ES-I3 (cell line): ENCODE measurements around the gene CDH15.

Source experiments
- H3K36me3 ChIP-seq: 2 replicates; pipeline ENCODE4 v1.6.1; 2013; ENCODE audit warnings: mild to moderate bottlenecking, low read length, control low read depth, moderate library complexity; ENCODE audit not compliant: insufficient read depth
- H3K4me1 ChIP-seq: 2 replicates; pipeline ENCODE4 v1.6.1; 2013; ENCODE audit warnings: mild to moderate bottlenecking, control low read depth, low read length; ENCODE audit not compliant: insufficient read depth
- H3K9ac ChIP-seq: 2 replicates; pipeline ENCODE4 v1.6.1; 2013; ENCODE audit warnings: low read depth, mild to moderate bottlenecking, low read length, moderate library complexity
- H3K9me3 ChIP-seq: 2 replicates; pipeline ENCODE4 v1.6.1; 2013; ENCODE audit warnings: mild to moderate bottlenecking, low read length, moderate library complexity; ENCODE audit not compliant: control insufficient read depth, insufficient read depth

The CDH15 gene

GRCh38 chr16:89198417-89199240, 27.1 kb downstream of the CDH15 start:
- no peak overlapping the region for H3K9ac ChIP-seq
- H3K36me3 ChIP-seq: no peaks in the 10 kb centered on the region
- no peaks in the 10 kb centered on the region for H3K9me3 ChIP-seq
- no peaks in the 10 kb centered on the region; the same call in 1 of the 2 replicates for H3K4me1 ChIP-seq

DNA sequence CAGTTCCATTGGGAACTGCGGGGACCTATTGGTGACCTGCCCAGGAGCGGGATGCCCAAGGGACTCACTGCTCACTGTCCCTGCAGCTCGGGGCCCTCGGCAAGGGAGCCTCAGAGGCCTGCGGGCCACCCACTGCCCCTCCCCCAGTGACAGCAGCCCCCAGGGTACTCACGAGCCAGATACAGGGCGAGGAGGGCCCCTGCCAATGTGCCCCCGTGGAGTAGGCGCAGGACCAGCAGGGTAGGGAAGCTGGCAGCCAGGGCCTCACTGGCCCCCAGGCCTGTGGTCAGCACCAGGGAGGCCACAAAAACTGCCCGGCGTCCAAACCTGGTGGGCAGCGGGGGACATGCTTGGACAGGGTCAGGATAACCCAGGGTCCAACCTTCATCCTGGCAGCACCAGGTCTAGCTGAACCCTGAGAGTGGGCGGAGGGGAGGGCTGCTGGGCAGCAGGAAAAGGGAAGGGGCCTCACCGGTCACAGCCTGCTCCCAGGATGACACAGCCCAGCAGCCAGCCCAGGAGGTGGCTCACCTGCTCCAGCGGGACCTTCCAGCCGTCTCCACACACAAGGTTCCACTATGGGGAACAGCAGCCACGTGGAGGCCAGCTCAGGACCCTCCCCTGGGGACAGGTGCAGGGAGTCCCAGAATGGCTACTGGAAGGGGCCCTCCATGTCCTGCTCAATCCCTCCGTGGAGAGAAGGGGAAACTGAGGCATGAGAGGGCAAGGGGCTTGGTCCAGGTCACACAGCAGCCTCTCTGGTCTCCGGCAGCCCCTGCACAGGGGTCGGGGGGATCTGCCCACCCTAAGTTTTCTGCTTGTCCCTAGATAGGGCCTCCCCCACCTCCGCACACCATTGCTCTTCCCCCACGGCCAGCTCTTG, 27.9 kb downstream of the CDH15 start:
- H3K36me3 ChIP-seq: no peaks in the 10 kb centered on the region
- H3K4me1 ChIP-seq: no peaks in the 10 kb centered on the region; the same call in 1 of the 2 replicates
- no peaks in the 10 kb centered on the region for H3K9me3 ChIP-seq
- peak overlapping the region; percentile 49; the same call in 1 of the 2 replicates for H3K9ac ChIP-seq

DNA sequence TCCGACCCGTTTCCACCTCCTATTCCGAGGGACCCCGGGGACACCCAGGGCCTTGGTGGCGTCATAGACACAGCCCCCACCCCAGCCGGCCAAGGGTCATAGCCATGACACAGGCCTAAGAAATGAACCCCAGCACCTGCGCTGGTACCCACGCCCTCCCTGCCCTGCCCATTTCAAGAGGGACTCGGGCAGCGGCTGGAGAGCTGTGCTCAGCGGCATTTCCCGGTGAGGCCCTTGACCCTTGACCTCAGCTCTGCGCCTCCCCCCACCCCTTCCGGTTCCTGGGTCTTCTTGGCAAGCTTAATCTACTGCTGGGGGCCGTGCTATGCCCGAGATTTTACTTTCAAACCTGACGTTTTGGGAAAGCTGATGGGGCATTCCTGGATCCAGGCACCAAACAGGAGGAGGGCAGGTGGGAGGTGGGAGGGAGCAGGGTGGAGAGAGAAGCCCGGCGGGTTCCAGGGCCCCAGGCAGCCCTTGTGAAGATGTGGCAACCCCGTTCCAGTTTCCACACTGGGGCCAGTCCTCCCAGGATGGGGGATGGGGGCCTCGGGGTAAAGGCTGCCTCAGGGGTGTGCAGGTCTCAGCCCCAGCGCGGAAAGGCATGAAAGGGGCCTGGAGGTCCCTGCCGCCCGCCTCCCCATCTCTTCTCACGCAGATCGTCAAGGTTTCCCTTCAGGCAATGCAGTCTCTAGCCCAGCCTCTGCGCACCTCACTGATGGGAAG, 28.7 kb downstream of the CDH15 start, which contains the start of gene SLC22A31:
Gene SLC22A31, minus strand, starts transcription at position 414 of the 726 bp plus-strand sequence. Its CDS starts 36 bp downstream, at position 378.
- no peaks in the 10 kb centered on the region for H3K9me3 ChIP-seq
- H3K4me1 ChIP-seq: no peaks in the 10 kb centered on the region; the same call in 1 of the 2 replicates
- no peaks in the 10 kb centered on the region for H3K36me3 ChIP-seq
- peak within 1 kb of the TSS; percentile 49 for H3K9ac ChIP-seq

GRCh38 chr16:89200850-89201411, 29.4 kb downstream of the CDH15 start:
- peak overlapping the region; percentile 49 for H3K9ac ChIP-seq
- H3K36me3 ChIP-seq: no peaks in the 10 kb centered on the region
- H3K4me1 ChIP-seq: no peaks in the 10 kb centered on the region; the same call in 1 of the 2 replicates
- no peaks in the 10 kb centered on the region for H3K9me3 ChIP-seq

DNA sequence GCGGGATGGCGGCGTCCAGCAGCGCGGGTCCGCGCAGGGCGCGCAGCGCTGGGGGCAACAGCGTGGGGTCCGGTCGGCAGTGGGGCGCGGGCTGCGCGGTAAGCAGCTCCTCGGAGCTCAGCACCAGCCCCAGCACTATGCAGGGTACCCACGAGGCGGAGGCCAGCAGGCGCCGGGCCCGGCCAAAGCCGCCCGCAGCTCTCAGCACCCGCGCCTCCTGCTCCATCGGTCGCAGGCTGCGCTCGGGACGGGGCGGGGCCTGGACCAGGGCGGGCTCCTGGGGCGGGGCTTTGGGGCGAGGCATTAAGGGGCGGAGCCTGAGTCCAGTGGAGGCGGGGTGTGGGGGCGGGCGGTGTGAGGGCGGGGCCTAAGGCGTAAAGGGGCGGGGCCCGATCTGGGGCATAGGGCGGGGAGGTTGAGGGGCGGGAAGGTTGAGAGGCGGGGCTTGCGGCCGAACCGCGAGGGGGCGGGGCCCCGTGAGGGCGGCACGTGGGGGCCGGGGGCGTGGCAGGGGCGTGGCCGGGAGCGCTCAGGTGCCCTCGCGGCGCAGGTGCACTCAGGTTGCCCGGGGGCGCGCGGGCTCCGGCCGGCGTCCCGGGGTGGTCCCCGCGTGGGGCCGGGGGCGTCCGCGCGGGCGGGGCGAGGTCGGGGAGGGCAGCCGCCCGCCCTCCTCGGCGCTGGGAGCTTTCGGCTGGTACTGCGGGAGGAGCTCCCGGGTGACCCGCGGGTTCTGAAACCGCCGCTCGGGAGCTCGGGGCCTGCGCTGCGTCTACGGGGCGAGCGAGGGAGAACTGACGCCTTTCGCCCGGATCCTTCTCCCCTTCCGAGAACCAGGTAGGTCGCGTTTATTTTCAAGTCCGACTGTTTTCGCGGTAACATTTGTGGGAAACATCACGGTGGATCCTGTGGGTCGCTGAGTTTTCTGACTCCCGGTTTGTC, 30.2 kb downstream of the CDH15 start:
- no peaks in the 10 kb centered on the region for H3K9me3 ChIP-seq
- H3K4me1 ChIP-seq: no peaks in the 10 kb centered on the region; the same call in 1 of the 2 replicates
- H3K36me3 ChIP-seq: no peaks in the 10 kb centered on the region
- H3K9ac ChIP-seq: peak overlapping the region; percentile 49

GRCh38 chr16:89202422-89203215, 31.1 kb downstream of the CDH15 start:
- H3K9me3 ChIP-seq: no peaks in the 10 kb centered on the region
- H3K4me1 ChIP-seq: no peaks in the 10 kb centered on the region; the same call in 1 of the 2 replicates
- peak overlapping the region; percentile 42; the same call in 1 of the 2 replicates for H3K9ac ChIP-seq
- H3K36me3 ChIP-seq: no peaks in the 10 kb centered on the region

DNA sequence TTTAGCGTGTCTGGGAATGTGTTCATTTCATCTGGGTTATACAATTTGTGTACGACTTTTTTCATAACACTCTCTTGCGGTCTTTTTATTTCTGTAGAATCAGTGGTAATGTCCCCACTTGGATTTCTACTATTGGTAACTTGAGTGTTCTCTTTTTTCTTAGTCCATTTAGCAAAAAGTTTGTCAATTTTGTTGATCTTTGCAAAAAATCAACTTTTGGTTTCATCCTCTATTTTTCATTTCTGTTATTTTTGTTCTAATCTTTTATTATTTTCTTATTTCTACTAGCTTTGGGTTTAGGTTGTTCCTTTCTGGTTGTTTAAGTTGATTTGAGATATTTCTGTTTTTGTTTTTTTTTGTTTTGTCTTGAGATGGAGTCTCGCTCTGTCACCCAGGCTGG, 36.4 kb downstream of the CDH15 start:
- H3K9me3 ChIP-seq: no peaks in the 10 kb centered on the region
- H3K9ac ChIP-seq: no peak overlapping the region
- no peaks in the 10 kb centered on the region for H3K4me1 ChIP-seq
- H3K36me3 ChIP-seq: no peaks in the 10 kb centered on the region

DNA sequence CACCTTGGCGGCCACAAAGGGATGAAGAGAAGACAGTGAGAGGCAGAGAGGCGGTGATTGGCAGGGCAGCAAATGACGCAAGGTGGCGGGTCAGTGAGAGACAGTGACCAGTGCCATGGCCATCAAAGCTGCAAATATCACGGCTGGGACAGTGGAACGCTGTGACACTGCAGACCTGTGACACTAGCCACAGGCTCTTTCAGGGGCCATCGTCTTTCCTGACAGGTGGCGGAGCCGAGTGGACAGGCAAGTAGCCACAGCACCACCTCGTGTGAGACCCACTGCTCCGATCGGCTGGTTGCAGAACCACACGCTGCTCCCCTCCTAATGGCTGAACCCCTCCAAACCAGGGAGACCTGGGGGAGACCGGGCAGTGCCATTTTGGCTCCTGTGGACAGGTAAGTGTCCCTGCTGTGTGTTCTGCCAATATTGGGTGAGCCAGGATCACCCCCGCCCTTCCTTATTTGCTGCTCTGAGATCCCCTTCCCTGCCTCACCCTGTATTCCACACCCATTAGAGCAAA, 38.0 kb downstream of the CDH15 start:
- no peaks in the 10 kb centered on the region for H3K36me3 ChIP-seq
- H3K9ac ChIP-seq: no peak overlapping the region
- H3K4me1 ChIP-seq: no peaks in the 10 kb centered on the region
- H3K9me3 ChIP-seq: no peaks in the 10 kb centered on the region

DNA sequence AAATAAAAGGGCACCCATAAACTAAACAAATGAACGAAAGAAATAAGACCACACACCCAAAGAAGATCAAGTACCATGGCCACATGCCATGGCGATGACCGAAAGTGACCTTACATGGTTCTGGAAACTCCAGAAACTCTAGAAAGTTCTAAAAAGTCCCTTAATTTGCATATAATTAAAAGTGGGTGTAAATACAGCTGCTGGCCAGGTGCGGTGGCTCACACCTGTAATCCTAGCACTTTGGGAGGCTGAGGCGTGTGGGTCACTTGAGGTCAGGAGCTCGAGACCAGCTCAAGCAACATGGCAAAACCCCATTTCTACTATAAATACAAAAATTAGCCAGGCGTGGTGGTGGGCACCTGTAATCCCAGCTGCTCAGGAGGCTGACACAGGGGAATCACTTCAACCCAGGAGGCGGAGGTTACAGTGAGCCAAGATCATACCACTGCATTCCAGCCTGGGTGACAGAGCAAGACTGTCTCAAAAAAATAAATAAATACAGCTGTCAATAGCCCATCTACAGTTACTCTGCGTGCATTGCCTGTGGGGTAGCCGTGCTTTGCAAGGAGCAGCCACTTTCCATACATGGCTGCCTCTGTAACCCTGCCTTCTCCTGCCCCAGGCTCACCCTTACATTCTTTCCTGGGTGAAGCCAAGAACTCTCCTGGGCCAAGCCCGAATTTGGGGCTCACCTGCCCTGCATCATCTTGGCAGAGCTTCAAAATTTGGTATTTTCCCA, 38.8 kb downstream of the CDH15 start:
- H3K36me3 ChIP-seq: no peaks in the 10 kb centered on the region

GRCh38 chr16:89210904-89211515, 39.5 kb downstream of the CDH15 start:
- no peaks in the 10 kb centered on the region for H3K36me3 ChIP-seq
- no peaks in the 10 kb centered on the region for H3K4me1 ChIP-seq
- H3K9me3 ChIP-seq: no peaks in the 10 kb centered on the region
- H3K9ac ChIP-seq: no peak overlapping the region

More for the DNA sequence above, 38.8 kb downstream of the CDH15 start:
- Histone ChIP-seq H3K9ac (no peak overlapping the region), H3K4me1 (no peaks in the 10 kb centered on the region), H3K9me3 (no peaks in the 10 kb centered on the region)

DNA sequence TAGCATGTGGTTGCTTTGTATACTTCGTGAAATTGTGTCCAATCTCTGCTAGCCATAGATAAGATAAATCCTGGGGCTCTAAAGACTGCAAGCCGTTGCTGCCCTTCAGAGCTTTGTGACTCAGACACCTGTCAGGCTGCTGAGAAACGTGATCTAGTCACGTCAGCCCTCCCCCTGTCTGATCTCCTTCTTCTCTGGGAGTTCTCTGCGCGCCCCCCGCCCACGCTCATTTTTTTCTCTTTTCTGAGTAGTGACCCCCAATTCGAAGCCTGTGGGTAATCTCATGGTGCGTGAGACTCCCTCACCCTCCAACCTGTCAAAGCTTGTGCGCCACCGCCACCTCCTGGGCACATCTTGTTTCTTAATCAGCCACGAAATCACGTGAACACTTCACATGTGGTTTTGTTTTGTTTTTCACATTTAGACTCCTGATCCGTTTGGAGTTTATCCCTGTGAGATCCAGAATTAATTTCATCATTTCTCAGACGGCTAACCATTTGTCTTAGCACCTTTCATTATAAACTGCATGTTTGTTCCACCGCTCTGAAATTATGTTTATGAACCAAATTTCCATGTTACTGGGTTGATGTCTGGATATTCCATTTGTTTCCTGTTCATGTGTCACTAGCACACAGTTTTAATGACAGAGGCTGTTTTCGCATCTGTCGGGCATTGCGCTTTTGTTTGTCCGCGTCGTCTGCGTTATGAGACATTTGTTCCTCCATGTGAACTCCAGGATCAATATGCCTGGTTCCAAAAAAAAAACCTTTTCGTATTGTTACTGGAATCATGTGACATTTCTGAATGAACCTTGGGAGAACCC, 45.0 kb downstream of the CDH15 start:
- Histone ChIP-seq H3K4me1 (no peaks in the 10 kb centered on the region), H3K9me3 (no peaks in the 10 kb centered on the region), H3K9ac (peak overlapping the region; percentile 78), H3K36me3 (peaks cover 4% of the 10 kb centered on the region; the same call in 1 of the 2 replicates)
